ENCODE measurements around the gene ASCC3. TPM values are rescaled to one million over a fixed set of nuclear protein-coding genes. Genes with fewer than 3 reads are reported as not detected.

Gene ASCC3
- total RNA-seq, 1 experiment from 2014 or later: 32.2 TPM

DNA sequence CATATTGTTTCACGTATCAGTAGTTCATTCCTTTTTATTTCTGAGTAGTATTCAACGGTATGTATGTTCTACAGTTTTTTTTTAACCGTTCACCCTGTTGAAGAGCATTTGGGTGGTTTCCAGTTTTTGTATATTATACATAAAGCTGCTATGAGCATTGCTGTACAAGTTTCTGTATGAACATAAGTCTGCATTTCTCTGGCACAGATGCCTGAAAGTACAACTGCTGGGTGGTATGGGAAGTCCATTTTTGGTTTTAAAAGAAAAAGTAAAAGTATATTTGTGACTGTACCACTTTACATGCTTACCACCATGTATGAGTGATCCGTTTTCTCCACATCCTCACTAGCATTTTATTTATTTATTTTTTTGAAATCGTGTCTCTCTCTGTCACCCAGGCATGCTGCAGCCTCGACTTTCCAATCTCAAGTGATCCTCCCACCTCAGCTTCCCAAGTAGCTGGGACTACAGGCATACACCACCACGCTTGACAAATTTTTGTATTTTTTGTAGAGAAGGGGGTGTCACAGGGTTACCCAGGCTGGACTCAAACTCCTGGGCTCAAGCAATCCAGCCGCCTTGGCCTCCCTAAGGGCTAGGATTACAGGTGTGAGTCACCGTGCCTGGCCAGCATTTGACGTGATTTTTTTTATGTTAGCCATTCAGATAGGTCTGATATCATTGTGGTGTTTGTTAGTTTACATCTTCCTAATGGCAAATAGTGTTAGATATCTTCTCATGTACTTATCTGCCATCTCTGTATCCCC is 405.4 kb downstream of the ASCC3 start:
- CTCF ChIA-PET: no interaction called here
- intact Hi-C loops (cut with micrococcal nuclease; ENCODE audit: unreplicated experiment): loop anchor here (2.0 to 5.0 kb wide), 2 partner anchors 299 to 473 kb away; no protein-coding TSS in a partner anchor

GRCh38 chr6:100473182-100473581 is 407.9 kb downstream of the ASCC3 start:
- intact Hi-C loops (cut with micrococcal nuclease; ENCODE audit: unreplicated experiment): no loop called here
- DNase-seq (ENCODE audit: low spot score): no peak
- ChIA-PET CTCF (no interaction called here), POLR2A (ENCODE audit: low non-redundant PET) (no interaction called here)
- no peaks in the 10 kb centered on the region for H3K27me3 ChIP-seq (replicated peaks; ENCODE audit: insufficient read depth, low read depth, low read length, poor library complexity)
- H3K27ac ChIP-seq (ENCODE audit: low read depth, low read length, poor library complexity, severe bottlenecking): no peak overlapping the region
- no peak overlapping the region for H3K4me3 ChIP-seq (ENCODE audit: low read depth, low read length, poor library complexity, severe bottlenecking)
- no peaks in the 10 kb centered on the region for H3K36me3 ChIP-seq (ENCODE audit: insufficient read depth, low read length, poor library complexity, severe bottlenecking)
- H3K4me1 ChIP-seq (ENCODE audit: insufficient read depth, low read length, poor library complexity, severe bottlenecking): no peaks in the 10 kb centered on the region
- no TSS peak for BruUV-seq (replicated peaks)
- TF ChIP-seq EZH2 (IDR thresholded peaks at IDR 0.05; ENCODE audit: borderline replicate concordance, low read depth, low read length, poor library complexity, severe bottlenecking): no peak
- no peak for TF ChIP-seq CTCF (conservative IDR thresholded peaks at IDR 0.05; ENCODE audit: low read depth, low read length)
- no peaks in the 10 kb centered on the region for H3K9me3 ChIP-seq (ENCODE audit: low read depth, low read length, poor library complexity, severe bottlenecking)

More for the DNA sequence above, 405.4 kb downstream of the ASCC3 start:
- Histone ChIP-seq H3K4me1 (ENCODE audit: insufficient read depth, low read length, poor library complexity, severe bottlenecking) (no peaks in the 10 kb centered on the region), H3K36me3 (ENCODE audit: insufficient read depth, low read length, poor library complexity, severe bottlenecking) (no peaks in the 10 kb centered on the region), H3K27ac (ENCODE audit: low read depth, low read length, poor library complexity, severe bottlenecking) (no peak overlapping the region), H3K27me3 (replicated peaks; ENCODE audit: insufficient read depth, low read depth, low read length, poor library complexity) (no peaks in the 10 kb centered on the region), H3K9me3 (ENCODE audit: low read depth, low read length, poor library complexity, severe bottlenecking) (no peaks in the 10 kb centered on the region), H3K4me3 (ENCODE audit: low read depth, low read length, poor library complexity, severe bottlenecking) (no peak overlapping the region)
- TF ChIP-seq EZH2 (IDR thresholded peaks at IDR 0.05; ENCODE audit: borderline replicate concordance, low read depth, low read length, poor library complexity, severe bottlenecking) (no peak), CTCF (conservative IDR thresholded peaks at IDR 0.05; ENCODE audit: low read depth, low read length) (no peak)
- BruUV-seq (replicated peaks): no TSS peak
- DNase-seq (ENCODE audit: low spot score): no peak
- POLR2A ChIA-PET (ENCODE audit: low non-redundant PET): no interaction called here

DNA sequence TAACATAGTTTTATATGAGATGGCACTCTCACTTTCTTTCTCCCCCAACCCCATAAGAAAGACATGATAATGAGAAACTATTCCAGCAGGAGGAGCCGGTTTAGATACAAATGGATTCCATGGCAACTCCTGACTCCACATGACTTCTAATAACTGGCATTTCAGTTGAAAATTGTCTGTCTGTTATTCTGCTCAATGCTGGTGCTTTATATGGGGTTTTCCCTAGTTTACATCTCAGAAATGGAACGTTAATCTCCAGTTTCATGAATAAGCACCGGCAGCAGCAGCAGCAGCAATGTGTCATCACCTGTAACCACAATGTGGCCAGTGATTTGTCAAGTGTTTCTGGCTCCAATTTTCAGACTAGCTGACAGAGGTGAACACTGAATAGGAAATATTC is 408.5 kb downstream of the ASCC3 start:
- TF ChIP-seq CTCF (conservative IDR thresholded peaks at IDR 0.05; ENCODE audit: low read depth, low read length) (no peak), EZH2 (IDR thresholded peaks at IDR 0.05; ENCODE audit: borderline replicate concordance, low read depth, low read length, poor library complexity, severe bottlenecking) (no peak)
- POLR2A ChIA-PET (ENCODE audit: low non-redundant PET): no interaction called here
- no TSS peak for BruUV-seq (replicated peaks)
- Histone ChIP-seq H3K27me3 (replicated peaks; ENCODE audit: insufficient read depth, low read depth, low read length, poor library complexity) (no peaks in the 10 kb centered on the region), H3K9me3 (ENCODE audit: low read depth, low read length, poor library complexity, severe bottlenecking) (no peaks in the 10 kb centered on the region), H3K4me3 (ENCODE audit: low read depth, low read length, poor library complexity, severe bottlenecking) (no peak overlapping the region), H3K4me1 (ENCODE audit: insufficient read depth, low read length, poor library complexity, severe bottlenecking) (no peaks in the 10 kb centered on the region), H3K27ac (ENCODE audit: low read depth, low read length, poor library complexity, severe bottlenecking) (no peak overlapping the region), H3K36me3 (ENCODE audit: insufficient read depth, low read length, poor library complexity, severe bottlenecking) (no peaks in the 10 kb centered on the region)
- intact Hi-C loops (cut with micrococcal nuclease; ENCODE audit: unreplicated experiment): no loop called here
- CTCF ChIA-PET: no interaction called here
- no peak for DNase-seq (ENCODE audit: low spot score)
